Epithelial cell of proximal tubule (primary cell): Measurements from ENCODE around the gene SEPTIN1. TPM values are rescaled to one million over a fixed set of nuclear protein-coding genes. Genes with fewer than 3 reads are reported as not detected.
A peak's percentile ranks its signal among the peaks of the same experiment; 100 is the strongest.

Experiments used
- DNase-seq: peaks from one replicate; pipeline ENCODE4 v3.0.0-alpha.2; 2011; ENCODE audit warnings: low read depth
- H3K4me3 ChIP-seq: 2 replicates; pipeline ENCODE4 v1.5.1; 2011; ENCODE audit warnings: low read depth, mild to moderate bottlenecking, low read length
- CTCF ChIP-seq: conservative IDR thresholded peaks from 2 replicates; pipeline ENCODE4 v1.5.1; 2012; ENCODE audit warnings: low read depth, mild to moderate bottlenecking, low read length
- total RNA-seq: library from RNA; depleted of rRNA; stranded (reverse); fragments of >200 nt; gene quantifications from 2 replicates; pipeline ENCODE4 v1.2.3, GENCODE V29; 2015

Gene SEPTIN1
- total RNA-seq, 1 donor from 2014 or later = 0.23 TPM

- no peak for DNase-seq
- peak overlapping the region; percentile 87 for H3K4me3 ChIP-seq
- no peak for TF ChIP-seq CTCF
Measured at GRCh38 chr16:30368792-30369090, 13.6 kb downstream of the SEPTIN1 start.

DNA sequence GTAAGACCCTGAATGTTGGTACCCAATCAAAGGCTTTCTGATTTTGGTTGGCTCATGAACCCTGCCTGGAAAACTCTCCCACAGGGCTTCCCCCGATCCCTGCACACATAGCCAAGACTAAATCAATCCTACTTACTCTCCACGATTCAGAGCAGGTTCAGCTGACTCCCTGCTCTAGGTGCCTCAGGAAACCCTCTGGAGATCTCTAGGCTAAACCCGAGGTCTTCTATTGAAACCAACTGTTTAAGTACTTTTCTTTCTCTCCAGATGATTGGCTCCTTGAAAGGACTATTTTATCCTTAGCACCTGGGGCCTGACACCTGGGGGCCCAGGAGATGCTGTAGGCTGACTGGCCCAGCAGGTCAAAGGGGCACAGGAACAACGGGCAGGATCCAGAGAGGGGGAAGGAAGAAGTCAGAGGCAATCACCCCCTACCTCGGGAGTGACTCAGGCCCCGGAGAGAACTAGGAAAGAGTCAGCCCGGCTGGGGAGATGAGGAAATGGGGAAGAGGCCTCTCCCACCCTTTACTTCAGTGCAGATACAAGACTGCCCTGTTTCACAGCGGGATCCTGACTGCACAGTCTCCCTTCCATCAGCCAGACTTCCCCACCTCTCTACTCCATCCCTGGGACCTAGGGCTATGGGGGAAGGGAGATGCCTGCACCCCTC, 14.1 kb downstream of the SEPTIN1 start:
- DNase-seq = no peak

GRCh38 chr16:30367349-30368009, 14.9 kb downstream of the SEPTIN1 start:
- peak overlapping the region; percentile 87 for H3K4me3 ChIP-seq
- TF ChIP-seq CTCF = no peak
- no peak for DNase-seq

More for the DNA sequence above, 14.1 kb downstream of the SEPTIN1 start:
- peak overlapping the region; percentile 87 for H3K4me3 ChIP-seq
- no peak for TF ChIP-seq CTCF

DNA sequence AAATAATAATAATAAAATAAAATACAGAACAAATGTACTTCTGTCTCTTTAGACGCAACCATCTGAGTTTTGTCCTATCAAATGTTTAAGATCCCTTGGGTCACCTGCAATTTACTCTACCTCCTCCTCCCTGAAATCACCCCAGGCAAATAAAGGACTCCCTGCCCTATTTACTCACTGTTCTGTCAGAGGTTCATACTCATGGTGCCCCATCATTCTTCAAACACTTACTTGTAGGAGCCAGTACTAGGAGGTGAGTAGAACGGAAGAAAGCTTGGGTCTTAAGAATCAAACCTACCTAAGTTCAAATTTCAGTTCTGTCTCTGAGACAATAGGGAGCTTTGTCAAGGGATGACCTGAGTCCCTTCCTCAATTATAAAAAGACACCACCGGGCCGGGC, 15.8 kb downstream of the SEPTIN1 start:
- no peak for TF ChIP-seq CTCF
- no peak for DNase-seq
- H3K4me3 ChIP-seq = no peak overlapping the region

GRCh38 chr16:30365200-30365599, 17.2 kb downstream of the SEPTIN1 start:
- no peak for DNase-seq
- H3K4me3 ChIP-seq = no peak overlapping the region
- no peak for TF ChIP-seq CTCF

DNA sequence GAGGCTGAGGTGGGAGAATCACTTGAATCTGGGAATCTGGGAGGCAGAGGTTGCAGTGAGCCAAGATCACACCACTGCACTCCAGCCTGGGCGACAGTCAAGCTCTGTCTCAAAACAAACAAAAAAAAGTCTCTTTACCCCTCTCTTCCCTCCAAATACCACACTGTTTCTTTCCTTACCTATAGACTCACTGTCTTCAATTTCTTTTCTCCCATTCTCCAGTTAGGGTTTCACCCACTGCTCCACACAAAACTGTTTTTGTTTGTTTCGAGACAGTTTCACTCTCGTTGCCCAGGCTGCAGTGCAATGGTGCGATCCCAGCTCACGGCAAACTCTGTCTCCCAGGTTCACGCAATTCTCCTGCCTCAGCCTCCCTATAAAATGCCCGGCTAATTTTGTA, 21.2 kb downstream of the SEPTIN1 start:
- TF ChIP-seq CTCF = no peak
- no peak overlapping the region for H3K4me3 ChIP-seq
- no peak for DNase-seq

DNA sequence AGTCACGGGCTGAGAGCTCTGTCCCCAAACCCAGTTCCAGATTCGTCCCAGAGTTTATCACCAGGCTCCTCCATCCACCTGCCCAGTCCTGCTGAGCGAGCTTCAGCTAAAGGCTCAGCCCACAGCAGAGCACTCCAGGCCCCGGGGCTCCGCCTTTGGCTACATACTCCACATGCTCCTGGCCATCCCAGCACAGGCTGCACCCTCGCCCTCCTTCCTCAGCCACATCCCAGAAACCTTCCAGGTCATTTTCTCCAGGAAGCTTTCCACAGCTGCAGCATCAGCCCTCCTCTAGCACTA, 22.5 kb downstream of the SEPTIN1 start:
- no peak for TF ChIP-seq CTCF
- no peak for DNase-seq
- no peak overlapping the region for H3K4me3 ChIP-seq
